Thymus (tissue), 11 donors: ENCODE results near the gene UGT1A7. TPM values are rescaled to one million over a fixed set of nuclear protein-coding genes. Genes with fewer than 3 reads are reported as not detected.

Experiments
- DNase-seq, 9 donors: peaks; one replicate each; pipeline ENCODE4 v3.0.0-alpha.2; 2013; ENCODE audit warnings: low spot score in 9 of 9, low read depth in 6 of 9, missing footprints in 1 of 9
- H3K27ac ChIP-seq, 2 donors: one replicate each; pipeline ENCODE4 v1.5.1; 2013; ENCODE audit warnings: control low read depth in 1 of 2, low read depth in 1 of 2, low read length in 1 of 2, mild to moderate bottlenecking in 1 of 2, moderate library complexity in 1 of 2
- H3K27me3 ChIP-seq, 2 donors: one replicate each; pipeline ENCODE4 v1.5.1; 2013; ENCODE audit warnings: low read length in 1 of 2; ENCODE audit not compliant: control insufficient read depth in 2 of 2, insufficient read depth in 1 of 2
- H3K36me3 ChIP-seq, 2 donors: one replicate each; pipeline ENCODE4 v1.5.1; 2013; ENCODE audit warnings: low read length in 1 of 2, mild to moderate bottlenecking in 1 of 2, moderate library complexity in 1 of 2; ENCODE audit not compliant: control insufficient read depth in 2 of 2, insufficient read depth in 2 of 2
- H3K4me1 ChIP-seq, 2 donors: one replicate each; pipeline ENCODE4 v1.5.1; 2013; ENCODE audit warnings: low read length in 2 of 2; ENCODE audit not compliant: control insufficient read depth in 2 of 2, insufficient read depth in 2 of 2
- H3K4me3 ChIP-seq, 2 donors: one replicate each; pipeline ENCODE4 v1.5.1; 2013; ENCODE audit warnings: low read length in 2 of 2, control low read depth in 1 of 2, mild to moderate bottlenecking in 1 of 2
- H3K9me3 ChIP-seq, 2 donors: one replicate each; pipeline ENCODE4 v1.5.1; 2013; ENCODE audit warnings: low read length in 1 of 2, mild to moderate bottlenecking in 1 of 2; ENCODE audit not compliant: control insufficient read depth in 2 of 2, insufficient read depth in 1 of 2
- WGBS: extraction: QIAGEN DNeasy Blood & Tissue Kit; methylation state at CpG from one replicate; pipeline ENCODE4 v1.1.7; 2013; 5-methylcytosine and 5-hydroxymethylcytosine counted together
- polyA plus RNA-seq: library from polyadenylated mRNA; stranded (reverse); fragments of 200-250 nt; gene quantifications from one replicate; pipeline ENCODE4 v1.2.3, GENCODE V29; 2013
- total RNA-seq: library from RNA; stranded (reverse); fragments of 120-200 nt; gene quantifications from one replicate; pipeline ENCODE4 v1.2.4, GENCODE V29; 2013
- donor health status: healthy.

Gene UGT1A7
- total and polyA plus RNA-seq, 2 donors: 0.11 to 0.19 TPM

DNA sequence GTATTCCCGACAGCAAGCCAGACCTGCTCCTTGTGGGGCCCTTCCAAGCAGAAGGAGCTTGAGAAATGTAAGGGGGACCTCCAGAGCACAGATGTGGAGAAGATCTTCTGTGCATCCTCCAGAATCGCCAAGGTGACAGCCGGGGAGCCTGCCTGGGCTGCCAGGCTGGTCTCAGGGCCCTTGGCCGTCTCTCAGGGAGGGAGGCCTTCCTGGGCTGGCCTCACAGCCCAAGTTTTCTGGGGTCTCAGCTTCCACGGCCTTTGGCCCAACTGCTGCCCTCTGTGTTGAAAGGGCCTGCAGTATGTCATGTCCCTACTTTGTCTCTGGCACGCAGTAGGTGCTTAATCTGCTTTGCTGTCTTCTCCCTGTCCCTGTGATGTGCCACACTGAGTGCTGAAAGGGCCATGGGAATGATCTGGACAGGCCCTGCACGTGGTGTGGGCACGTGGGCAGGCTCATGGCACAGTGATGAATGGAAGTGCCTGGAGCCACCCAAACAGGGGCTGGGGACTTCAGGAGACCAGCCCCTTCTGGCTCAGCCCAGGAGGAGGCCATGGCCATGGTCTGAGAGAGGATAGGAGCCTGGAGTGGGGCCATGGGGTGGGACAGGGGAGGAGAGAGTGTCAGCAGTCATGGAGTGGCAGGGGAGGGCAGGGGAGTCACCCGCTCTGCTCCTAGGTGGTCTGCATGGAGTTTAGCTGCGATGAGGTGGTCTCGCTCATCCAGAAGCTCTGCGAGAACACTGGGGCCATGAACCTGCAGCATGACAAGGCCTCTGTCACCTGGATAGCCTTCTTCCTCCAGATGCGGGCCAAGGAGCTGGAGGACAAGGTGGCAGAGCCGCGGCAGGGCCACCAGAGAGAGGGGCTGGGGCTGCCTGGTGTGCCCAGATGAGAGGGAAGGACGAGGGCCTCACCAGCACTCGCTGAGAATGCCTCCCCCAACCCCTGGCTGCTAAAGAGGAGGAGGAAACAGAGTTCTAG lies 137.2 kb downstream of the UGT1A7 start:
- Histone ChIP-seq H3K27ac (no peak overlapping the region), H3K36me3 (no peaks in the 10 kb centered on the region), H3K4me1 (no peaks in the 10 kb centered on the region), H3K9me3 (no peaks in the 10 kb centered on the region), H3K27me3 (peaks cover 0 to 3% of the 10 kb centered on the region in 2 donors), H3K4me3 (no peak overlapping the region)
- no peak for DNase-seq
- WGBS: 87% methylated on average over 17 of the region's 17 CpGs

DNA sequence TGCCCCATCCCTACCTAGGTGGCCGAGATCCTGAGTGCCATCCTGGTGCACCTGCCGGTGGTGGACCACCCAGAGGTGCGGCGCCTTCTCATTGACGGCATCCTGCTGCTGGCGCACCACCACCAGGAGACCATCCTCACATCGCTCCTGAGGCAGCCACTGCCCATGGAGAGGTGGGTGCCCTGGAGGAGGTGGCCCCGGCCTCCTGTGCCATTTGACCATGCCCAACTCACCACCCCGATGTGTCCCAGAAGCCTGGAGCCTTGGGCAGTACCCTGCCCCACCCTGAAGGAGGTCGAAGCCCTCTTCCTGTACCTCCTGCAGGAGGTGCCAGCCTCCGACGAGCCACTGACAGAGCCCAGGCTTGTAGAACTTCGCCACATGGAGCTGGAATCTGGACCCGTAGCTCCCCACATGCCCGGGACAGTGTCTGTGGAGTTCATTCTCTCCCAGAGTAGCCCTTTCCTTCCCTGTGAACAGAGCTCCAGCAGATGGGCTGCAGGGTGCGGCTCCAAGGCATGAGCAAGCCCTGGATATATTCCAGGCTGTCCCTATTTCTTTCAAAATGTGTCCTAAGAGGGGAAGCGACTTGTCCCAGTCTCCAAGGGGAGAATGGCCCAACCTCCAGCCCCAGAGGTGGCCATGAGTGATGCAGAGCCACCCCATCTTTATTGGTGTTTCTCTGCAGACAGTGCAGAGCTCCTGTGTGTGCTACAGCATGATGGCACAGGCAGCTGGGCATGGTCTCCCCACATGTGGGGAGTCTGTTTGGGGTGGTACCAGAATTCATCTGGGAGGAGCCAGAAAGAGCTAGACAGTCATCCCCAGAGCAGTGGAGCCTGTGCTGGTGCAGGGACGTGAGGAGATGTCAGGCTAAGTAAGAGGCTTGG lies 138.4 kb downstream of the UGT1A7 start:
- DNase-seq: no peak
- H3K36me3 ChIP-seq: no peaks in the 10 kb centered on the region
- H3K27ac ChIP-seq: no peak overlapping the region
- no peaks in the 10 kb centered on the region for H3K9me3 ChIP-seq
- 91% methylated on average over 18 of the region's 18 CpGs for WGBS
- no peaks in the 10 kb centered on the region for H3K4me1 ChIP-seq
- H3K27me3 ChIP-seq: no peaks in the 10 kb centered on the region
- H3K4me3 ChIP-seq: no peak overlapping the region

DNA sequence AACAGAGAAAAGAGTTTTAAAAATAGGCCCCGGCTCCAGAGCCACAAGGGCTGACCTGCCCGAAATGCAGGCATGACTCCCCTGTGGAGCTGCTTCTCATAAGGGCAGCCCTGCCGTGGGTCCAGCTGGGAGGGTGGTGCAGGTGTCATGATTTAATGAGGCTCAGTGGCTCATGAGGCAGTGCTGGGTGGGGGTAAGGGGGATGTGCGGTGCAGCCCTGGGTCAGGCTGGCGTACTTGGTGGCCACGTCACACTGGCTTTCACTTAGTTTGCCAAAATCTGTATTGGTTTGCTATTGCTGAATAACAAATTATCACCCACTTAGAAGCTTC lies 139.0 kb downstream of the UGT1A7 start:
- DNase-seq: no peak

DNA sequence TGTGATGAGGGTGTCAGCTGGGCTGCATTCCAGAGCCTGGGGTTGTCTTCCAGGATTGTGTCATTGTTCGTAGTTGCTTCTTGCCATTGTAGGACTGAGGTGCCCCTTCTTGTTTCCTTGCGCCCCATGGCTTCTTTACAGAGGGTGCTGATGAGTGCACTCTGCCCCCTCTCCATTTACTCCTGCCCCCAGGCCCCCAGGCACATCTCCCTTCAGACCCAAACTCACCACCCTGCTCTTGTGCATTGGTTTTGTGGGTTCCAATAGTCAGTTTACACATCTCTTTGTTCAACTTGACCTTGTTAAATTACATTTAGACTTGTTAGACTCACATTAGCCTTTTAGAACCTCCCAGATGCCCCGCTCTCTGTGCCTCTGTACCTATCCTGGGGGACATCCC lies 139.5 kb downstream of the UGT1A7 start:
- 96% methylated on average over 3 of the region's 3 CpGs for WGBS
- no peak overlapping the region for H3K27ac ChIP-seq
- no peaks in the 10 kb centered on the region for H3K9me3 ChIP-seq
- DNase-seq: no peak
- no peaks in the 10 kb centered on the region for H3K36me3 ChIP-seq
- H3K4me3 ChIP-seq: no peak overlapping the region
- no peaks in the 10 kb centered on the region for H3K4me1 ChIP-seq
- H3K27me3 ChIP-seq: no peaks in the 10 kb centered on the region

More for the DNA sequence above, 139.0 kb downstream of the UGT1A7 start:
- 96% methylated on average over 6 of the region's 6 CpGs for WGBS
- Histone ChIP-seq H3K9me3 (no peaks in the 10 kb centered on the region), H3K4me1 (no peaks in the 10 kb centered on the region), H3K4me3 (no peak overlapping the region), H3K27ac (no peak overlapping the region), H3K36me3 (no peaks in the 10 kb centered on the region), H3K27me3 (no peaks in the 10 kb centered on the region)

DNA sequence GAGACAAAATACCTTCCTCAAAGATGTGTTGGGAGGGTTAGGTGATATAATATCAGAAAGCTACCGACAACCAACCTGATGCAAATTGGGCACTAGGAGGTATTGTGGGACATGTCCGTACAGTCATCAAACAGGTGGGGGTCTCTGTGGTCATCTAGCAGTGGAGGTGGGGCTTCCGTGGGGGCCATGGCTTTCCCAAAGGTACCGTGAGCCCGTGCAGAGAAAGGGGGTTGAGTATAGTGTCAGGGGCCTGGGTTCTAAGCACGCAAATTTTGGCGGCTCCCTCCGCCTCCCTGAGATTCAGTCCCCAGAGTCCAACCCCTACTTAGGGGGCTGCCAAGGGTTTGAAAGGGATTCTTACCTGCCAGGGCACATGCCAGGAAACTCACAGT lies 140.0 kb downstream of the UGT1A7 start:
- Histone ChIP-seq H3K27ac (no peak overlapping the region), H3K4me3 (no peak overlapping the region), H3K4me1 (no peaks in the 10 kb centered on the region), H3K9me3 (no peaks in the 10 kb centered on the region), H3K36me3 (no peaks in the 10 kb centered on the region), H3K27me3 (no peaks in the 10 kb centered on the region)
- 97% methylated on average over 8 of the region's 8 CpGs for WGBS
- DNase-seq: no peak

DNA sequence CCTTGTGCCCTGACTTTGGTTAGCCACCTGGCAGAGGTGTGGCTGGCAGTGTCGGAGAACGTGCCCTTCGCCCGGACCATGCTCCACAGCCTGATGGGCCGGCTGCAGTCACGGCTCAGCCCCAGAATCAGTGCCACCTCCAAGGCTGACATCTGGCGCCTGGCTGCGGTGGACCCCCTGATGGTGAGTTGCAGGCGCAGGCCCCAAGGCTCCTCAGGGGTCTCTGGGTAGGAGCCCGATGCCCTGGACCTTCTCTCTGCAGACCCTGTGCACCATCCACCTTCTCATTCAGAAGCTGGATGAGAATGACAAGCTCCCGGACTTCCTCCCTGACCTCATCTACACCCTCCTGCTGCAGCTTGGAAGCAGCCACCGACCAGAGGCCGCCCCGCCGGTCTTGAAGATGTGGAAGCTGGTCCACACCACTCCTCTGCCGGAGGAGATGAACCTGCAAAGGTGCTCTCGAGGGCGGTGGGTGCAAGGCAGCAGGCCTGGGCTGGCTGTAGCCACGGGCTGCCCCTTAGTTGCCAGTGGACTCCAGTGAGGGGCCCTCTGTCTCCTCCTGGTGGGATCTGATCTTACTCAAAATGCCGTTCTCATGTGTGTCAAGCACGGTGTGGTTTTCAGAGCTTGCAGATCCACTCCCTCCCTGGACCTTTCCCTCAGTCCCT lies 140.5 kb downstream of the UGT1A7 start:
- WGBS: 94% methylated on average over 21 of the region's 21 CpGs
- no peaks in the 10 kb centered on the region for H3K4me1 ChIP-seq
- H3K9me3 ChIP-seq: no peaks in the 10 kb centered on the region
- H3K27me3 ChIP-seq: no peaks in the 10 kb centered on the region
- H3K27ac ChIP-seq: no peak overlapping the region
- no peaks in the 10 kb centered on the region for H3K36me3 ChIP-seq
- DNase-seq: no peak
- no peak overlapping the region for H3K4me3 ChIP-seq

Other genes starting within 250 kb of the UGT1A7 start
- gene USP40, start 115.1 kb upstream of the UGT1A7 start, total RNA-seq: 16.1 TPM
- 26.7 TPM for gene USP40, start 115.1 kb upstream of the UGT1A7 start, polyA plus RNA-seq
- 0.24 TPM for gene UGT1A8, start 64.3 kb upstream of the UGT1A7 start, total RNA-seq
- 2.6 TPM for gene UGT1A8, start 64.3 kb upstream of the UGT1A7 start, polyA plus RNA-seq
- 0.09 TPM for gene UGT1A10, start 45.5 kb upstream of the UGT1A7 start, total RNA-seq
- gene UGT1A10, start 45.5 kb upstream of the UGT1A7 start, polyA plus RNA-seq: 0.39 TPM
- gene UGT1A9, start 10.0 kb upstream of the UGT1A7 start, total RNA-seq: 0.09 TPM
- gene UGT1A9, start 10.0 kb upstream of the UGT1A7 start, polyA plus RNA-seq: 0.27 TPM
- 1.1 TPM for gene UGT1A6, start 11.0 kb downstream of the UGT1A7 start, total RNA-seq
- 4.5 TPM for gene UGT1A6, start 11.0 kb downstream of the UGT1A7 start, polyA plus RNA-seq
- 0.09 TPM for gene UGT1A5, start 31.0 kb downstream of the UGT1A7 start, total RNA-seq
- gene UGT1A5, start 31.0 kb downstream of the UGT1A7 start, polyA plus RNA-seq: 0.14 TPM
- gene UGT1A4, start 36.8 kb downstream of the UGT1A7 start, total RNA-seq: 0.09 TPM
- 0.34 TPM for gene UGT1A4, start 36.8 kb downstream of the UGT1A7 start, polyA plus RNA-seq
- gene UGT1A3, start 47.1 kb downstream of the UGT1A7 start, total RNA-seq: not detected
- not detected for gene UGT1A3, start 47.1 kb downstream of the UGT1A7 start, polyA plus RNA-seq
- 0.09 TPM for gene UGT1A1, start 78.4 kb downstream of the UGT1A7 start, total RNA-seq
- gene UGT1A1, start 78.4 kb downstream of the UGT1A7 start, polyA plus RNA-seq: 0.32 TPM
- 0.71 TPM for gene MROH2A, start 96.4 kb downstream of the UGT1A7 start, total RNA-seq
- gene MROH2A, start 96.4 kb downstream of the UGT1A7 start, polyA plus RNA-seq: 0.39 TPM
- 29.7 TPM for gene HJURP, start 172.6 kb downstream of the UGT1A7 start, total RNA-seq
- gene HJURP, start 172.6 kb downstream of the UGT1A7 start, polyA plus RNA-seq: 5.8 TPM
- 0.19 TPM for gene TRPM8, start 235.5 kb downstream of the UGT1A7 start, total RNA-seq
- gene TRPM8, start 235.5 kb downstream of the UGT1A7 start, polyA plus RNA-seq: 0.59 TPM